PC-3 (cell line): ENCODE results near the gene FANCC. TPM values are rescaled to one million over a fixed set of nuclear protein-coding genes. Genes with fewer than 3 reads are reported as not detected.

Experiments
- ATAC-seq: fragments of 200-7000 bp; cut with Tn5 transposase; 2 replicates; pipeline ENCODE4 v1.9.1; 2020; ENCODE audit warnings: mild to moderate bottlenecking, moderate library complexity
- BruUV-seq: library from RNA; stranded (reverse); fragments of 400-500 nt; replicated peaks from 2 replicates; lab custom pipeline; 2021; lab: Mats Ljungman, UMichigan
- CTCF ChIA-PET: fragments of 300-600 bp; sonication (Branson Sonifier 250); formaldehyde crosslinking; loops from one replicate; lab custom pipeline; 2022; ENCODE audit warnings: antibody characterized with exemption; lab: Charles Lee
- POLR2A ChIA-PET: fragments of 300-600 bp; sonication (Branson Sonifier 250); formaldehyde crosslinking; loops from one replicate; lab custom pipeline; 2022; ENCODE audit warnings: antibody characterized with exemption; ENCODE audit not compliant: unreplicated experiment; lab: Charles Lee
- DNase-seq: peaks from one replicate; pipeline ENCODE4 v3.0.0-alpha.2; 2015
- H2AFZ ChIP-seq: fragments of 300-600 bp; sonication (generic); 2 replicates; pipeline ENCODE4 v1.6.0; 2016; ENCODE audit warnings: antibody characterized with exemption, low read length
- H3F3A ChIP-seq: fragments of 300-600 bp; sonication (generic); one replicate; pipeline ENCODE4 v1.6.0; 2017; ENCODE audit warnings: antibody characterized with exemption, low read length, control low read depth, mild to moderate bottlenecking; ENCODE audit not compliant: unreplicated experiment
- H3K27ac ChIP-seq: fragments of 300-600 bp; sonication (generic); 2 replicates; pipeline ENCODE4 v1.5.1; 2016; ENCODE audit warnings: mild to moderate bottlenecking, low read length
- H3K27me3 ChIP-seq: fragments of 300-600 bp; sonication (generic); 2 replicates; pipeline ENCODE4 v1.6.1; 2016; ENCODE audit warnings: low read length, mixed read lengths
- H3K36me3 ChIP-seq: fragments of 300-600 bp; sonication (generic); 2 replicates; pipeline ENCODE4 v1.6.1; 2016; ENCODE audit warnings: low read depth, mixed run types, low read length, mixed read lengths
- H3K4me1 ChIP-seq: fragments of 300-600 bp; sonication (generic); 2 replicates; pipeline ENCODE4 v1.5.1; 2016; ENCODE audit warnings: low read length; ENCODE audit not compliant: insufficient read depth
- H3K4me2 ChIP-seq: fragments of 300-600 bp; sonication (generic); 2 replicates; pipeline ENCODE4 v1.6.0; 2016; ENCODE audit warnings: low read length
- H3K4me3 ChIP-seq: fragments of 300-600 bp; sonication (generic); 2 replicates; pipeline ENCODE4 v1.5.1; 2016; ENCODE audit warnings: mild to moderate bottlenecking, low read length, mixed read lengths
- H3K79me2 ChIP-seq: fragments of 300-600 bp; sonication (generic); 2 replicates; pipeline ENCODE4 v1.6.1; 2017; ENCODE audit warnings: low read length, mixed read lengths
- H3K9ac ChIP-seq: fragments of 300-600 bp; sonication (generic); 2 replicates; pipeline ENCODE4 v1.6.0; 2016; ENCODE audit warnings: mild to moderate bottlenecking, low read length
- H3K9me2 ChIP-seq: fragments of 300-600 bp; sonication (generic); replicated peaks from 2 replicates; pipeline ENCODE4 v1.6.1; 2016; ENCODE audit warnings: mixed run types, low read length, mixed read lengths
- H3K9me3 ChIP-seq: fragments of 300-600 bp; sonication (generic); 2 replicates; pipeline ENCODE4 v1.6.1; 2016; ENCODE audit warnings: low read length, mixed read lengths
- H4K20me1 ChIP-seq: fragments of 300-600 bp; sonication (generic); 2 replicates; pipeline ENCODE4 v1.6.1; 2016; ENCODE audit warnings: low read length, mixed read lengths
- EZH2 ChIP-seq: fragments of 300-600 bp; sonication (generic); IDR thresholded peaks from one replicate; pipeline ENCODE4 v1.6.1; 2017; ENCODE audit warnings: antibody characterized with exemption, mild to moderate bottlenecking, low read length; ENCODE audit not compliant: unreplicated experiment
- EZH2phosphoT487 ChIP-seq: fragments of 300-600 bp; sonication (generic); IDR thresholded peaks from 2 replicates; pipeline ENCODE4 v1.6.1; 2018; ENCODE audit warnings: mild to moderate bottlenecking, antibody characterized with exemption, low read length, borderline replicate concordance
- intact Hi-C: fragments of 100-400 bp; cut with micrococcal nuclease; formaldehyde crosslinking; loops from 2 replicates; pipeline ENCODE4 v1.9.0; 2023
- total RNA-seq: library from RNA; depleted of rRNA; stranded (reverse); fragments of >200 nt; gene quantifications from 2 replicates; pipeline ENCODE4 v1.2.3, GENCODE V29; 2014
- TF ChIP-seq, protein P1 (sequence below): fragments of 300-600 bp; sonication (generic); conservative IDR thresholded peaks from 2 replicates; pipeline ENCODE4 v1.5.1; 2017; ENCODE audit warnings: antibody characterized with exemption, low read depth, mild to moderate bottlenecking, low read length

Gene FANCC
- total RNA-seq, 1 experiment from 2014 or later = 6.9 TPM

GRCh38 chr9:95182854-95183563 lies 134.5 kb downstream of the FANCC start:
- Histone ChIP-seq H4K20me1 (no peaks in the 10 kb centered on the region), H3F3A (no peaks in the 10 kb centered on the region), H3K4me1 (no peaks in the 10 kb centered on the region), H3K9me3 (no peaks in the 10 kb centered on the region), H3K27me3 (no peaks in the 10 kb centered on the region), H2AFZ (no peak overlapping the region), H3K9ac (no peak overlapping the region), H3K4me3 (no peak overlapping the region), H3K9me2 (no peaks in the 10 kb centered on the region), H3K27ac (no peak overlapping the region), H3K36me3 (no peaks in the 10 kb centered on the region; the same call in 1 of the 2 replicates), H3K4me2 (no peak overlapping the region), H3K79me2 (no peaks in the 10 kb centered on the region)
- DNase-seq (no peak), ATAC-seq (no peak)
- intact Hi-C loops = no loop called here
- POLR2A ChIA-PET = no interaction called here
- BruUV-seq = no TSS peak
- CTCF ChIA-PET = no interaction called here
- TF ChIP-seq EZH2phosphoT487 (no peak), EZH2 (no peak)
- TF ChIP-seq, protein P1, sequence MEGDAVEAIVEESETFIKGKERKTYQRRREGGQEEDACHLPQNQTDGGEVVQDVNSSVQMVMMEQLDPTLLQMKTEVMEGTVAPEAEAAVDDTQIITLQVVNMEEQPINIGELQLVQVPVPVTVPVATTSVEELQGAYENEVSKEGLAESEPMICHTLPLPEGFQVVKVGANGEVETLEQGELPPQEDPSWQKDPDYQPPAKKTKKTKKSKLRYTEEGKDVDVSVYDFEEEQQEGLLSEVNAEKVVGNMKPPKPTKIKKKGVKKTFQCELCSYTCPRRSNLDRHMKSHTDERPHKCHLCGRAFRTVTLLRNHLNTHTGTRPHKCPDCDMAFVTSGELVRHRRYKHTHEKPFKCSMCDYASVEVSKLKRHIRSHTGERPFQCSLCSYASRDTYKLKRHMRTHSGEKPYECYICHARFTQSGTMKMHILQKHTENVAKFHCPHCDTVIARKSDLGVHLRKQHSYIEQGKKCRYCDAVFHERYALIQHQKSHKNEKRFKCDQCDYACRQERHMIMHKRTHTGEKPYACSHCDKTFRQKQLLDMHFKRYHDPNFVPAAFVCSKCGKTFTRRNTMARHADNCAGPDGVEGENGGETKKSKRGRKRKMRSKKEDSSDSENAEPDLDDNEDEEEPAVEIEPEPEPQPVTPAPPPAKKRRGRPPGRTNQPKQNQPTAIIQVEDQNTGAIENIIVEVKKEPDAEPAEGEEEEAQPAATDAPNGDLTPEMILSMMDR = no peak

- TF ChIP-seq EZH2phosphoT487 = no peak
- no peaks in the 10 kb centered on the region for H3F3A ChIP-seq
- no peak overlapping the region for H3K27ac ChIP-seq
- H3K79me2 ChIP-seq = no peaks in the 10 kb centered on the region
- POLR2A ChIA-PET = no interaction called here
- H3K9ac ChIP-seq = no peak overlapping the region
- no peaks in the 10 kb centered on the region for H3K27me3 ChIP-seq
- intact Hi-C loops = no loop called here
- H2AFZ ChIP-seq = no peak overlapping the region
- H4K20me1 ChIP-seq = no peaks in the 10 kb centered on the region
- H3K4me3 ChIP-seq = no peak overlapping the region
- H3K9me3 ChIP-seq = no peaks in the 10 kb centered on the region
- DNase-seq = no peak
- no TSS peak for BruUV-seq
- no peaks in the 10 kb centered on the region for H3K9me2 ChIP-seq
- H3K4me2 ChIP-seq = no peak overlapping the region
- H3K36me3 ChIP-seq = no peaks in the 10 kb centered on the region; the same call in 1 of the 2 replicates
- no peak for ATAC-seq
- no peaks in the 10 kb centered on the region for H3K4me1 ChIP-seq
- CTCF ChIA-PET = no interaction called here
Observed at GRCh38 chr9:95181835-95182234, 135.7 kb downstream of the FANCC start.

GRCh38 chr9:95181226-95181818 lies 136.2 kb downstream of the FANCC start:
- no TSS peak for BruUV-seq
- Histone ChIP-seq H3K9me3 (no peaks in the 10 kb centered on the region), H3K27ac (no peak overlapping the region), H3K36me3 (no peaks in the 10 kb centered on the region; the same call in 1 of the 2 replicates), H3F3A (no peaks in the 10 kb centered on the region), H3K4me2 (no peak overlapping the region), H3K4me1 (no peaks in the 10 kb centered on the region), H3K9ac (no peak overlapping the region), H4K20me1 (no peaks in the 10 kb centered on the region), H3K4me3 (no peak overlapping the region), H3K27me3 (no peaks in the 10 kb centered on the region), H3K9me2 (no peaks in the 10 kb centered on the region), H2AFZ (no peak overlapping the region), H3K79me2 (no peaks in the 10 kb centered on the region)
- TF ChIP-seq, protein P1 = peak; percentile 59
- TF ChIP-seq EZH2 = no peak
- ChIA-PET POLR2A (no interaction called here), CTCF (no interaction called here)
- intact Hi-C loops = no loop called here
- no peak for ATAC-seq
- DNase-seq = peak; percentile 56
